HPDE6-E6E7 (cell line): ENCODE results near the gene MYH16.
"Not testable (repeated sequence)": the region's sequence is repeated elsewhere in the genome, so short reads cannot be mapped to it uniquely, and the experiment has no call there.

Experiments used
- DNase-seq: peaks from one replicate; pipeline ENCODE4 v3.0.0; 2011; ENCODE audit warnings: missing footprints; ENCODE audit errors: extremely low spot score

Gene MYH16

DNA sequence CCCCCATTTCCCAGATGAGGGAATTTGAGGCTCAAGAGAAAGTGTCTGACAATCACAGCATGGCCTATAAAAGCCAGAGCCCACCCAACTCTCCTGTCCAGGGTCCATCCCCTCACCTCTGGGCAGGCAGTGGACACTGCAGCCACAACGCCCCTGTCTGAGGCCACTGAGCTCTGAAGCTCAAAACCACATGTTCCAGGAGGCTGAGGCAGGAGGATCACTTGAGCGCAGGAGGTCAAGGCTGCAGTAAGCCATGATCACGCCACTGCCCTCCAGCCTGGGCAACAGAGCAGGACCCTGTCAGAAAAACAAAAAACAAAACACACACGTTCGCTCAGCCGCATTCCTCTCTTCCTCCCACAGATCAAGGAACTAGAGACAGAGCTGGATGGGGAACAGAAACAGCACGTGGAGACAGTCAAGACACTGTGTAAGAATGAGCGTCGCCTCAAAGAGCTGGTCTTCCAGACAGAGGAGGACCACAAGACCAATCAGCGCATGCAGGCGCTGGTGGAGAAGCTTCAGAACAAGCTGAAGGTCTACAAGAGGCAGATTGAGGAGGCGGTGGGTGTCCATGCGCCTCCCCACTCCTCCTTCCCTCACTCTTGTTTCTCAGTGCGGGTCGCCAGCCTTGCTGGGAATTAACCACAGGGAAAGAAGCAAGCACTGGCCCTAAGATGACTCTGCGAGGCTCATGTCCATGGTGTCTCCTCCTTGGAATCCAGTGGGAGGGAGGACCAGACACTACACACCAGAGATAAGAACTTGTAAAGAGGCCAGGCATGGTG is 33.0 kb downstream of the MYH16 start:
- no peak for DNase-seq

DNA sequence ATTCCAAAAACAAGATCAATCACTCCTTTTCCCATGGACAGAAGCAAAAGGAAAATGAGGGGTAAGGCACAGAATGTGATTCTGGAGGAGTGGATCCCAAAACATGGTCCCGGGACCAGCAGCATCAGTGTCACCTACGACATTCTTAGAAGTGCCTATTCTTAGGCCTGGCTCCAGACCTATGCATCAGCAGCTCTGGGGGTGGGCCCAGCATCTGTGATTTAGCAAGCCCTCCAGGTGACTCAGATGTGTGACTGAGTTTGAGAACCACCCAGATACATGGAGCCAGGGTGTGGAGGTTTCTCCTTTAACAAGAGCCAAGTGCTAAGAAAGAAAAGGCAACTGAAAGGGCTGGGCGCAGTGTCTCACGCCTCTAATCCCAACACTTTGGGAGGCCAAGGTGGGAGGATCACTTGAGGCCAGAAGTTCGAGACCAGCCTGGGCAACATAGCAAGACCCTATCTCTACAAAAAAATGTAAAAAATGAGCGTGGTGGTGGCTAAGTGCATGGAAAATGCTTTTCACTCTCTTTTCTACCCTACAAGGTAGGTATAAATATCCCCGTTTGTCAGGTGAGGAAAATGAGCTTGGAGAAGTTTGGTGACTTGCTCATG is 35.9 kb downstream of the MYH16 start:
- DNase-seq, result no peak

DNA sequence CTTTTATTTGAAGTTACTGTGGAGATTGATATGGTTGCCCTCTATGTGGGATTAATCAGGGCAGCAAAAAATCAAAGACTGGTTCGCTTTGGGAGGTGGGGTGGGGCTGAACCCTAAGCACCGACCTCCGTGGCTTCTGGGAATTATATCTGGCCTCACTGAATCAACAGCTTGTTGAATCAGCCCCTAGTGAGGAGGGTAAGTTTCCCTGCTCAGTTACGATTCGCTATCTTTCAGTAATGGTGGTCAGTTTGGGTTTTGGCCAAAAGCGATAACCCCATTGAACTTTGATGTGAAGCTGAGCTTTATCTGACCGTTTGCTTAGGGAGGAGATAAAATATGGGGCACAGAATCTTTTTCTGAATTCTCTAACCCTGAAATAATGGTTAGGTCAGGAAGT is 36.5 kb downstream of the MYH16 start:
- DNase-seq, result no peak

DNA sequence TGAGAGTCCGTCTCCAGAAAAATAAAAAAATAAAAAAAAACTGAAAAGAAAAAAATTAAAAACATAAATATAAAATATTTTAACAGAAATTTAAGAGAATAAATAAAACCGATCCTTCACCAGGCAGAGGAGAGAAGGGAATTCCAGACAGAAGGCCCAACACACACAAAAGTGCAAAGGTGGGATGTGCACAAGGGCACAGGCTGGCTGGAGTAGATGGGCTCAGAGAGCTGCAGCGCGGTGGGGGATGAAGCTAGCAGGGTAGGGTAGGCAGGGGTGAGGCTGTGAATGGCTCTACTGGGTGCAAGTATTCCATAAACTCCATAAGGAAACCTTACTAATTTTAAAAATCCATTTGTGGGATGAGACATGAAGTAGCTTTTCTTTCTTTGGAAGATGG is 37.4 kb downstream of the MYH16 start:
- DNase-seq, result no peak

DNA sequence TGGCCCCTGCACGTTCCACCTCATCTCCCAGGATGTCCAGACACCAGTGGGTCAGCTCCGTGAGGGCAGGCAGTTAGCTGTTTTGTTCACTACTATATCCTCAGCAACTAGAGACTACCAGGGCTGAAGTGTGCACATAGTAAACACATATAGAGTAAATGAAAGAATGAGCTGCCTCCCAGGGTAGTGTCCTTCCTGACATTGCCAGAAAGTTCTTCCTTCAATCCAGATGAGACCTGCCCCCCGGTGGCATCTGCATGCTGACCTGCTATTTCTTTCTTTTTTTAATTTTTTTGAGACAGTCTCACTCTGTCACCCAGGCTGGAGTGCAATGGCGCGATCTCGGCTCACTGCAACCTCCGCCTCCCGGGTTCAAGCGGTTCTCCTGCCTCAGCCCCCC is 39.1 kb downstream of the MYH16 start:
- DNase-seq, result no peak

DNA sequence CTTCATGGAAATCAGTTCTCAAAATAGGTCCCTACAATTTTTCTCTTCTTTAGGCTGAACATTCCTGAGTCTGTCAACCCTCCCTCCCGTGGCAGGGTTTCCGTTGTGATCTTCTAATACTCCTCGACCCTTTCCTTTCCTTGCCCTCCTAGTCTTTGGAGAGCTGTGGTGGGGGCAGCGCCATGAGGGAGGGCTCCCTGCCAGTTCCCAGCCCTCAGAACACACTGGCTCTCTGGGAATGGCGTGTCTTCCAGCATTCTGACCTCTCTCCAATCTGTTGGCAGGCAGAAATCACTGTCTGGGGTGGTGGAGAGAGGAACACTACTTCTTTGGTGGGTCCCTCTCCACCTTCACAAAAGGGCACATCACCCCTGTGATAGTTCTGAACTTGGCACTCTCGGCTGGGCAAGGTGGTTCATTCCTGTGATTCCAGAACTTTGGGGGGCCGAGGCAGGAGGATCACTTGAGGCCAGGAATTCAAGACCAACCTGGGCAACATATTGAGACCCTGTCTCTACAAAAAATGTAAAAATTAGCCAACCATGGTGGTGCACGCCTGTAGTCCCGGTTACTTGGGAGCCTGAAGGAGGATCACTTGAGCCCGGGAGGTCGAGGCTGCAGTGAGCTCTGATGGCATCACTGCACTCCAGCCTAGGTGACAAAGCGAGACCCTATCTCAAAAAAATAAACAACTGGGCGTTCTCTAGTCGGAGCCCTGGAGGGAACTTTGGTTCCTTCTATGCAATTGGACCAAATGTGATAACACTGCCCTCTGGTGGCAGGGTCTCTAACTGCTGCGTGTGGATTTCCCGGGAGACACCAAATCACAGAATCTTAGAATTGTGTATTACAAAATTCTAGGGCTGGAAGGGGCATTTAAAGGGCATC is 39.9 kb downstream of the MYH16 start:
- peak; percentile 61 for DNase-seq

DNA sequence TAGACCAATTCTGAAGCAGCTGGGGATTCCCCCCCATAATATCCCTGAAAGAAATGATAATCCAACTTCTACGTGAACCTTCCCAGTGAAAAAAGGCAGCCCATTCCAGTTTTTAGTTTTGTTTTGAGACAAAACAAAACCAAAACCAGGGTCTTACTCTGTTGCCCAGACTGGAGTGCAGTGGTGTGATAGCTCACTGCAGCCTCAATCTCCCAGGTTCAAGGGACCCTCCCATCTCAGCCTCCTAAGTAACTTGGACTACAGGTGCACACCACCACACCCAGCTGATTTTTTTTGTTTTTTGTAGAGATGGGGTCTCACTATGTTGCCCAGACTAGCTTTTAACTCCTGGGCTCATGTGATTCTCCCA is 40.5 kb downstream of the MYH16 start:
- DNase-seq, result no peak

DNA sequence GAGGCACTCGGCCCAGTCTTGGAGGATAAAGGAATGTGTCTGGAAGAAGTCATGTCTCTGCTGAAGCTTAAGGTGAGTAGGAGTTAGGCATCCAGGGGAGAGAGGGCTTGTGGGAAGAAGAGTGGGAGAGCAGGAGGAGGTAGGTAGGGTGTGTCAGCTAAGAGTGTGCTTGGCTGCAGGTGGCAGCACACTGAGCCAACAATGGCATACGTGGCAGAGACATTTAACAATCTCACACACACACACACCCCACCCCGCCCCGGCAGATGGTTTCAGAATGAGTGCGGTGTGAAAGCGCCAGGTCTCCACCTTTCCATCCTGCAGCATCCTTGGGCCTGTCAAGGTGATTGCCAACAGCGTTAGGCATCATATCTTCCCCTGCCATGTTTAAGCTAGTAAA is 41.9 kb downstream of the MYH16 start:
- no peak for DNase-seq

DNA sequence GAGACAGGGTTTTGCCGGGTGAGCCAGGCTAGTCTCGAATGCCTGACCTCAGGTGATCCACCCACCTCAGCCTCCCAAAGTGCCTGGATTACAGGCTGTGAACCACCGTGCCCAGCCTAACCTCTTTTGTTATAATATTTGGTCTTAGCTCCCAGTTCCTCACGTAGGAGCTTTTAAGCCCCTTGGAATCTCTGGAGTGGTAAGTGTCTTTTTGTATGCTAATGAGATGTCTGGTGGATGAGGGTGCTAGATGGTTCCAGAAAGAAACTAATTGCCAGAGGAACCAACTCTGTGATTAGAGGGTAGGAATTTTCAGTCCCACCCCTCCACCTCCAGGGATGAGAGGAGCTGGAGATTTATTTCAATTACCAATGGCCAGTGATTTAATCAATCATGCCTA is 47.7 kb downstream of the MYH16 start:
- no peak for DNase-seq

DNA sequence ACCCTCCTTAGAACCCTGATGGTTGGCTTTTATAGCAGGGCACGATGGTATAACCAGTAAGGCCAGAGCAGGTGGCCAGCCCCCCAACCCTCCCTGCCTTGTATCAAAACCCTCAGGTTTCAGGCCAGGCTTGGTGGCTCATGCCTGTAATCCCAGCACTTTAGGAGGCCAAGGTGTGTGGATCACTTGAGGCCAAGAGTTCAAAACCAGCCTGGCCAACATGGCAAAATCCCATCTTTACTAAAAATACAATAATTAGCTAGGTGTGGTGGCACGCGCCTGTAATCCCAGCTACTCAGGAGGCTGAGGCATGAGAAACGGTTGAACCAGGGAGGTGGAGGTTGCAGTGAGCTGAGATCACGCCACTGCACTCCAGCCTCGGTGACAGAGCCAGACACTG is 50.0 kb downstream of the MYH16 start:
- not testable (repeated sequence) for DNase-seq

DNA sequence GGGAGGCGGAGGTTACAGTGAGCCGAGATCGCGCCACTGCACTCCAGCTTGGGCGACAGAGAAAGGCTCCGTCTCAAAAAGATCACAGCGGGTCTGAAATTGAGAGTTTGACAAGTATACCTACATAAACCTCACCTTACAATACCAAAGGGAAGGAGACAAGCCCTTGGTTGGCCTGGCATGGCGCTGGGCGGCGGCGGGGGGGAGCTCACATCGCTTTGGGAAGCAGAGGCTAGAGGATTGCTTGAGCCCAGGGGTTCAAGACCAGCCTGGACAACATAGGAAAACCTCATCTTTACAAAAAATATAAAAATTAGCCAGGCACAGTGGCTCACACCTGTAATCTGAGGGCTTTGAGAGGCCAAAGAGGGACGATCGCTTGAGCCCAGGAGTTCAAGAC is 51.9 kb downstream of the MYH16 start:
- no peak for DNase-seq

DNA sequence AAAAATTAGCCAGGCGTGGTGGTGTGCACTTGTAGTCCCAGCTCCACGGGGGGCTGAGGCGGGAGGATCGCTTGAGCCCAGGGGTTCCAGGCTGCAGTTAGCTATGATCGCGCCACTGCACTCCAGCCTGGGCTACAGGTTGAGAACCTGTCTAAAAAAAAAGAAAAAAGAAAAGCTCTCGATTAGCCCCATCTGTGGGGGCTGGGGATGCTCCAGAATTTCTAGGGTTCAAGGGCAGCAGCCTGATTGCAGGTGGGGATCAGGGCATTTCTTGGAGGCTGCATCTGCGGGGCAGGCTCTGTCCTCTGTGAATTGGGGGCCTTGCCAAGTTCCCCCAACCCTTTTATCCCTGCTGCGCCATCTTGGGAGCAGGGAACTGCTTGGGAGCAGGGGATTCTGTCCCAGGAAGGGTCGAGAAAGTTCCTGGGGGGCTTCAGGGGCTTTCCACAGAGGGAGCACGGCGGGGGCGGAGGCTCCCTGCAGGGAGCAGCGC is 52.4 kb downstream of the MYH16 start:
- no peak for DNase-seq

DNA sequence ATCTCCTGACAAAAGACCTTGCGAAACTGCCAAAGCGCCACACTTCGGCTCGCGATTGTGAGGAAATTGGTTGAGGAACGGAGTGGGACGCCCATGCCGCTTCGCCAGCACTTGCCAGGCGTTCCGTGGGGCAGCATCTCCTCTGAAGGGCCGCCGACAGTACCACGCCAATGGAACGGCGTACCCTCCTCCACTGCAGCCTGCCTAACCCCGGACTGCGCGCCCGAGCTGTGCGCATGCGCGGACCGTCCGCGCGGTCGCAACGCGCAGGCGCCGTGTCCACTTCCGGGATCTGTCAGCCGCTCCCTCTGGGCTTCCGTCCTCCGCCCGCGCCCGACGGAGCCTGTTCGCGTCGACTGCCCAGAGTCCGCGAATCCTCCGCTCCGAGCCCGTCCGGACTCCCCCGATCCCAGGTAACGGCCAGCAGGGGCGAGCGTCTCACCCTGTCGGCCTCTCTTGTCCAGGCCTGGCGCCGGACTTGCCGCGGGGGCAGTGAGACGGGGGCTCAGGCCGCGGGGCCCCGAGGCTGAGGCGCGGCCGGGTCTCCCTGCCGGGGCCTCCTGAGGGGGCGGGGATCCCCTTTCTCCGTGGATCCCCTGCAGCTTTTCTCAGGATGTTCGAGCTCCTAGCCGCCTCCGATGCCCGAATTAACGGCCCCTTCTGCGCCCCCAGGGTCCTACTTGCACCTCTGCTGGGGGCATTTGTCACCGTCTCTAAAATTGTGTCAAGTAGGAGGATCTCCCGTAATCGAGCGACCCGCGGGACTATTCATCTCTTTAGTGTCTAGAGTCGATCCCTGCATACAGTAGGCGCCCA is 53.2 kb downstream of the MYH16 start, which contains the start of gene ARPC1A:
ARPC1A (plus strand) TSS at position 307 of the 816 bp plus-strand sequence. CDS start 7,456 bp downstream, outside the sequence.
- DNase-seq, result peak; percentile 93

DNA sequence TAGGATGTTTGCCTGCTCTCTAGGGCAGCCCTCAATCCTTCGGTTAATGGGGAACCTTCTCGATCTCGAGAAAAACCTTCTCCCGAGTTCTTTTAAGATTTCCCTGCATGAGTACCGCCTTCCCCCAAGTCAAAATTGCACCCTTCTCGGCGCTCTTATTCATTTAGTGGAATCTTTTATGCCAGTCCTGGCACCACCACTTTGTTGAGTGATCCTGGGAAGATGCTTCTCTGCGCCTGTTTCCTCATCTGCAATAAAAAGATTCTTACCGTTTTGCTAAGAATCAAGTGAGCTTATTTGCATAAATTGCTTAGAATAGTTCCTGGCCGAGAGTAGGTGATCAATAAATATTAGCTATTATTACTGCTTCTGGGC is 53.8 kb downstream of the MYH16 start:
- DNase-seq, result no peak

DNA sequence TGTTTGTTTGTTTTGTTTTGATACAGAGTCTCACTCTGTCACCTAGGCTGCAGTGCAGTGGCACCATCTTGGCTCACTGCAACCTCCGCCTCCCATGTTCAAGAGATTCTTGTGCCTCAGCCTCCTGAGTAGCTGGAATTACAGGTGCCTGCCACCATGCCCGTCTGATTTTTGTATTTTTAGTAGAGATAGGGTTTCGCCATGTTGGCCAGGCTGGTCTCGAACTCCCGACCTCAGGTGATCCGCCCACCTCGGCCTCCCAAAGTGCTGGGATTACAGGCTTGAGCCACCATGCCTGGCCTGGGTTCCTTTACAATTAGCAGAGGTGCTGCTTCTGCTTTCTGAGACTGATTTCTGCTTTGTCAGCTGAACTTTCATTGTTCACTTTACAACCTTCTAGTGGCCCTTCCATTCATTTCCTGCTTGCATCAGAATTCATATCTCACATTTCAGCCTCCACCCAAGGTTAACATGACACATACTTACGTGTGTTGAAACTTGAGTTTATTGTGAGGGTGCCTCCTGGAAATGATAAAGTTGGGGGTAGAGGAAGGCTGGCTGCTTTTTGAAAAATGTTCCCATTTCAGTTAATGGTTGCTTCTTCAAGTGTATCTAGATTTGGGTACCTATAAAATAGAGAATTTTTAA is 57.8 kb downstream of the MYH16 start:
- DNase-seq, result peak; percentile 86

DNA sequence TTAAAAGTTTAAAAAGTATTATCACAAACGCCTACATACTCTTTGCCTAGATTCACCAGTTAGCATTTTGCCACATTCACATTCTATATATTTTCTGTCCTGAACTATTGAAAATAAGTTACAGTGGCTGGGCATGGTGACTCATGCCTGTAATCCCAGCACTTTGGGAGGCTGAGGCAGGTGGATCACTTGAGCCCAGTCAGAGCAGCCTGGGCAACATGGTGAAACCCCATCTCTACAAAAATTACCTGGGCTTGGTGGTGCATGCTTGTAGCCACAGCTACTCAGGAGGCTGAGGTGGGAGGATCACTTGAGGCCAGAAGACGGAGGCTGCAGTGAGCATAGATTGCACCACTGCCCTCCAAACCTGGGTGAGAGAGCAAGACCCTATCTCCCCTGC is 58.4 kb downstream of the MYH16 start:
- DNase-seq, result no peak

DNA sequence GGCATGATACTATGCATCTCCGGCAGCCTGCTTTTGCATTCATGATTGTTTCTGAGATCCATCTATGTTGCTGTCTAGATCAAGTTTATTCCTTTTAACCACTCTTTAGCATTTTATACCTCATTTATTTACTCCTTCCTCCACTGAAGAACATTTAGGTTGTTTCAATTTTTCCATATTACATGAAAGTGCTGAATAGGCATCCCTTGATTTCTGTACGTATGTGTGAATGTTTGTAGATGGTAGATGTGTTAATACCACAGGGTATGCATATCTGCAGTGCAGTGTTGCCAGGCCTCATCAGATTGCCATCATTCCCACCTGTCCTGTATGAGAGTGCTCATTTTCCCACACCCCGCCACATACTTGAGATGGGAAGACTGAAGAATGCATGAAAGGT is 67.0 kb downstream of the MYH16 start:
- DNase-seq, result no peak

DNA sequence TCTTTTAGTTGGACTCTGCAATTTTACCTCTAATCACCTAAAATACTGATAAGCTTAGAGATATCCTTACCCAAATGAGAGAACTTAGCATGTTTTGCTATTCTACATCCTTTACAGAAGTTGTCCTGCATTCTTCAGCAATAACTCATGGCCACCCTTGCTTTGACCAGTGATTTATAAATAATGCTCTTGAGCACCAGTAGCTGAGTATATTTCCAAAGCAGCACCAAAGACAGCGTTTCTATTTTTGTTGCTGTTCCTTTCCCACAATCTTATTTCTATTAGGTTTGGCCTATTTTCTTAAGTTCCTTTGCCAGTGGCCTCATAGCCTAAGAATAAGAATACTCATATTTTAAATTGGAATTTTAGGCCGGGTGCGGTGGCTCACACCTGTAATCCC is 68.0 kb downstream of the MYH16 start:
- DNase-seq, result no peak

DNA sequence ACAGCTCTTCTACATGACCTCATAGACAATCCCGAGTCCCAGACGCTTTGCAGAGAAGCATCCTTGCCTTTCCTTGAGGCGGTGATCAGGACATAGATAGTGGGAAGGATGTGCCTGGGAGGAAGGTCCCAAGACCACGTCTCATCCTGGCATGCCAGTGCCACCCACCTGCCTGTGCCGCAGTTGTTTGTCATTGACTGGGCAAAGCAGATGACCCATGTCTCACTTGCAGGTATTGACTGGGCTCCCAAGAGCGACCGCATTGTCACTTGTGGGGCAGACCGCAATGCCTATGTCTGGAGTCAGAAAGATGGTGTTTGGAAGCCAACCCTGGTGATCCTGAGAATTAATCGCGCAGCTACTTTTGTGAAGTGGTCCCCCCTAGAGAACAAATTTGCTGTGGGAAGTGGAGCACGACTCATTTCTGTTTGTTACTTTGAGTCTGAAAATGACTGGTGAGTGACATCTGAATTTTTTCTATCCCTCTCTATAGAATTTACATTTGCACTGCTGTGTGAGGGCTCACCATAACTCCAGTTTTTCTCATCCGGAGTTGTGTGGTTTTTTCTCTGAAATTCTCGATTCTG is 71.5 kb downstream of the MYH16 start:
- DNase-seq, result no peak

DNA sequence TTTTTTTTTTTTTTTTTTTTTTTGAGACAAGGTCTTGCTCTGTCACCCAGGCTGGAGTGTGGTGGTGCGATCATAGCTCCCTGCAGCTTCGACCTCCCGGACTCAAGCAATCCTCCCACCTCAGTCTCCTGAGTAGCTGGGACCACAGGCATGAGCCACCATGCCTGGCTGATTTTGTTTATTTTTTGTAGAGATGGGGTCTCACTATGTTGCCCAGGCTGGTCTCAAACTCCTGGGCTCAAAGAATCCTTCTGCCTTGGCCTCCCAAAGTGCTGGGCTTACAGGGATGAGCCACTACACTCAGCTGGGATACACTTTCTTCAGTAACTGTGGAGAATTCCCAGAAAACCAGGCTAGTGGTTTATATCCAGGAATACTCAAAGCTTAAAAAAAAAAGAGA is 78.0 kb downstream of the MYH16 start:
- DNase-seq, result not testable (repeated sequence)

DNA sequence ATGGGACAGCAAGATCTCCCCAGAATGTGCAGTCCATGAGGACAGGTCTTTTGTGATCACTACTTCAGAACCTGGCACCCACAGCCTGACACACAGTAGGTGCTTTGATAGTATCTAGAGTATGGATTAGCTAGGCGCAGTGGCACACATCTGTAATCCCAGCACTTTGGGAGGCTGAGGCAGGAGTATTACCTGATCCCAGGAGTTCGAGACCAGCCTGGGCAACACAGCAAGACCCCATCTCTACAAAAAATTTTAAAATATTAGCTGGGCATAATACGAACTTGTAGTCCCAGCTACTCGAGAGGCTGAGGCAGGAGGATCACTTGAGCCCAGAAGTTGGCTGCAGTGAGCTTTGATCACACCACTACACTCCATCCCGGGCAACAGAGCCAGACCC is 79.6 kb downstream of the MYH16 start:
- no peak for DNase-seq
